Smooth muscle cell (in vitro differentiated cells): ENCODE data around the gene PDCL3. TPM values are rescaled to one million over a fixed set of nuclear protein-coding genes. Genes with fewer than 3 reads are reported as not detected.

Experiments used
- DNase-seq: peaks from one replicate; lab custom pipeline; 2025; ENCODE audit not compliant: unreplicated experiment; lab: John Stamatoyannopoulos, UW
- H2AFZ ChIP-seq: fragments of 200-600 bp; sonication (generic); 2 replicates; pipeline ENCODE4 v1.6.0; 2016; ENCODE audit warnings: antibody characterized with exemption, low read depth, mild to moderate bottlenecking
- H3F3A ChIP-seq: fragments of 200-600 bp; sonication (generic); 2 replicates; pipeline ENCODE4 v1.6.0; 2017; ENCODE audit warnings: antibody characterized with exemption, low read depth
- H3K27ac ChIP-seq: fragments of 200-600 bp; sonication (generic); 2 replicates; pipeline ENCODE4 v1.5.1; 2016; ENCODE audit warnings: low read depth, mild to moderate bottlenecking
- H3K27me3 ChIP-seq: fragments of 200-600 bp; sonication (generic); 2 replicates; pipeline ENCODE4 v1.6.1; 2016; ENCODE audit warnings: low read depth, mild to moderate bottlenecking
- H3K36me3 ChIP-seq: fragments of 200-600 bp; sonication (generic); 2 replicates; pipeline ENCODE4 v1.5.1; 2016; ENCODE audit warnings: low read depth
- H3K4me1 ChIP-seq: fragments of 200-600 bp; sonication (generic); 2 replicates; pipeline ENCODE4 v1.5.1; 2016; ENCODE audit warnings: low read depth
- H3K4me2 ChIP-seq: fragments of 200-600 bp; sonication (generic); 2 replicates; pipeline ENCODE4 v1.6.0; 2016; ENCODE audit warnings: mild to moderate bottlenecking
- H3K4me3 ChIP-seq: fragments of 200-600 bp; sonication (generic); 2 replicates; pipeline ENCODE4 v1.5.1; 2016; ENCODE audit warnings: mild to moderate bottlenecking
- H3K79me2 ChIP-seq: fragments of 200-600 bp; sonication (generic); 2 replicates; pipeline ENCODE4 v1.6.0; 2016; ENCODE audit warnings: low read depth, mild to moderate bottlenecking
- H3K9ac ChIP-seq: fragments of 200-600 bp; sonication (generic); 2 replicates; pipeline ENCODE4 v1.6.0; 2016; ENCODE audit warnings: low read depth
- H3K9me3 ChIP-seq: fragments of 200-600 bp; sonication (generic); replicated peaks from 2 replicates; pipeline ENCODE4 v1.5.1; 2016; ENCODE audit warnings: low read depth
- H4K20me1 ChIP-seq: fragments of 200-600 bp; sonication (generic); 2 replicates; pipeline ENCODE4 v1.6.0; 2016; ENCODE audit warnings: low read depth
- whole genome bisulfite sequencing: methylation state at CpG from one replicate; pipeline ENCODE4 v1.1.7; 2016; ENCODE audit warnings: low lambda C conversion rate; 5-methylcytosine and 5-hydroxymethylcytosine counted together
- polyA plus RNA-seq: library from polyadenylated mRNA; unstranded; fragments of >200 nt; fragmentation: Nextera tagmentation; extraction: Ambion mirVana; gene quantifications from 2 replicates; pipeline ENCODE4 v1.2.1, GENCODE V29; 2016
- total RNA-seq: library from RNA; depleted of rRNA; stranded (reverse); fragments of >200 nt; gene quantifications from 2 replicates; pipeline ENCODE4 v1.2.3, GENCODE V29; 2014
- TF ChIP-seq, protein P1 (sequence below): fragments of 200-600 bp; sonication (generic); IDR thresholded peaks from 2 replicates; pipeline ENCODE4 v1.5.1; 2017; ENCODE audit warnings: borderline replicate concordance, mild to moderate bottlenecking, antibody characterized with exemption; ENCODE audit not compliant: insufficient read depth, poor library complexity, severe bottlenecking

The PDCL3 gene
- total and polyA plus RNA-seq, 2 experiments from 2014 or later: 12.6 to 15.4 TPM

DNA sequence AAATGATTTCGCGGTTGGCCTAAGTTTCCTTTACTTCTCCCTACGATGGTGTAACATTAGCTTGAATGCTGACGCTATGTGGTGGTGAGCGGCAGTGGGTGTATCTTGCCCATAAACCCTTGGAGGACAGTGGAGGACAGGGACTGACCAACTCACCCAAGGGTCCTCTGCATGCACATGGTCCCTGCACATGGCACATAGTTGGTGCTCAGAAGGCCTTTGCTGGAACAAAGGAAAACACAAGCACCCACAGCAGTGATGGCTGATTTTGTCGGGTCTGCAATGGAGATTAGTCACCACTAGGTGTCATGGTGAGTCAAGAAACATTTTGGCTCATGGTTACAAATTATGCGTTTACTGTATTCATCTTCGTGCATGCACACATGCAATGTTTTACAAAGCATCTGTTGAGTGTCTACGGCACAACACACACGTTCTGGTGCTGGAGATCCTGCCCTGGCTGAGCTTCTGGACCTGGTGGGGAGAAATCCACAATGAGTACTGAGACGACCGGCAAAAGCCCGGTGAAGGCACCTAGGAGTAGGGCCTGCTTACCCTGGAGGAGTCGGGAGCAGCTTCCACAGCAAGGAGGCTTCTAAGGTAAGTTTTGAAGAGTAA lies 44.0 kb downstream of the PDCL3 start:
- H3K4me2 ChIP-seq: no peak overlapping the region
- no peak overlapping the region for H3K9ac ChIP-seq
- TF ChIP-seq, protein P1, sequence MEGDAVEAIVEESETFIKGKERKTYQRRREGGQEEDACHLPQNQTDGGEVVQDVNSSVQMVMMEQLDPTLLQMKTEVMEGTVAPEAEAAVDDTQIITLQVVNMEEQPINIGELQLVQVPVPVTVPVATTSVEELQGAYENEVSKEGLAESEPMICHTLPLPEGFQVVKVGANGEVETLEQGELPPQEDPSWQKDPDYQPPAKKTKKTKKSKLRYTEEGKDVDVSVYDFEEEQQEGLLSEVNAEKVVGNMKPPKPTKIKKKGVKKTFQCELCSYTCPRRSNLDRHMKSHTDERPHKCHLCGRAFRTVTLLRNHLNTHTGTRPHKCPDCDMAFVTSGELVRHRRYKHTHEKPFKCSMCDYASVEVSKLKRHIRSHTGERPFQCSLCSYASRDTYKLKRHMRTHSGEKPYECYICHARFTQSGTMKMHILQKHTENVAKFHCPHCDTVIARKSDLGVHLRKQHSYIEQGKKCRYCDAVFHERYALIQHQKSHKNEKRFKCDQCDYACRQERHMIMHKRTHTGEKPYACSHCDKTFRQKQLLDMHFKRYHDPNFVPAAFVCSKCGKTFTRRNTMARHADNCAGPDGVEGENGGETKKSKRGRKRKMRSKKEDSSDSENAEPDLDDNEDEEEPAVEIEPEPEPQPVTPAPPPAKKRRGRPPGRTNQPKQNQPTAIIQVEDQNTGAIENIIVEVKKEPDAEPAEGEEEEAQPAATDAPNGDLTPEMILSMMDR: peak; percentile 70
- H3F3A ChIP-seq: no peaks in the 10 kb centered on the region
- H2AFZ ChIP-seq: peak overlapping the region; percentile 44
- no peaks in the 10 kb centered on the region for H4K20me1 ChIP-seq
- no peaks in the 10 kb centered on the region for H3K9me3 ChIP-seq
- no peak for DNase-seq
- no peak overlapping the region for H3K4me3 ChIP-seq
- no peaks in the 10 kb centered on the region for H3K27me3 ChIP-seq
- H3K36me3 ChIP-seq: no peaks in the 10 kb centered on the region
- 64% methylated on average over 14 of the region's 14 CpGs for WGBS
- H3K4me1 ChIP-seq: peaks cover 13% of the 10 kb centered on the region
- no peaks in the 10 kb centered on the region for H3K79me2 ChIP-seq
- no peak overlapping the region for H3K27ac ChIP-seq

DNA sequence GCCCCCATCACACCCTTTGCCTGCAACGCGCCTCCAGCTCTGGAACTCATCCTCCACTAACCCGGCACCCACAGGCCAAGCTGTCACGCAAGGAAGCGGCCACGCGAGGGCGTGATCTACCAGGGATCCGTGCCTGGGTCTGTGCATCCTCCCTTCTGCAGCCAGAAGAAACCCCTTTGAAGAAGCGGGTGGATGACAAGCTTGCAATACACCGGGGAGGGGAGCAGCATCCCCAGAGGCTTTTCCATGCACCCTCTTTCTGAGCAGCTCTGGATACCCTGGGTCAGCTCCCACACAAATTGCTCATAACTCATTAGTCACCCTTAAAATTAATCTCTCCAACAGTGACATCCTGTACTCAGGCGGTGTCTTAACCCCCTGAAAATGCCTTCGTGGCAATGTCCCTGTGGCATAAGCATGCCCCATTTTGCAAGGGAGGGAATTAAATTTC lies 47.6 kb downstream of the PDCL3 start:
- H2AFZ ChIP-seq: no peak overlapping the region
- TF ChIP-seq, protein P1: peak; percentile 65
- H3K4me1 ChIP-seq: peaks cover 3% of the 10 kb centered on the region
- H3K27ac ChIP-seq: no peak overlapping the region
- H4K20me1 ChIP-seq: no peaks in the 10 kb centered on the region
- H3K4me2 ChIP-seq: peak overlapping the region; percentile 22
- no peaks in the 10 kb centered on the region for H3K27me3 ChIP-seq
- no peaks in the 10 kb centered on the region for H3K9me3 ChIP-seq
- H3K4me3 ChIP-seq: no peak overlapping the region
- no peaks in the 10 kb centered on the region for H3F3A ChIP-seq
- no peaks in the 10 kb centered on the region for H3K79me2 ChIP-seq
- no peaks in the 10 kb centered on the region for H3K36me3 ChIP-seq
- peak; percentile 37 for DNase-seq
- WGBS: 19% methylated on average over 13 of the region's 13 CpGs
- H3K9ac ChIP-seq: no peak overlapping the region

DNA sequence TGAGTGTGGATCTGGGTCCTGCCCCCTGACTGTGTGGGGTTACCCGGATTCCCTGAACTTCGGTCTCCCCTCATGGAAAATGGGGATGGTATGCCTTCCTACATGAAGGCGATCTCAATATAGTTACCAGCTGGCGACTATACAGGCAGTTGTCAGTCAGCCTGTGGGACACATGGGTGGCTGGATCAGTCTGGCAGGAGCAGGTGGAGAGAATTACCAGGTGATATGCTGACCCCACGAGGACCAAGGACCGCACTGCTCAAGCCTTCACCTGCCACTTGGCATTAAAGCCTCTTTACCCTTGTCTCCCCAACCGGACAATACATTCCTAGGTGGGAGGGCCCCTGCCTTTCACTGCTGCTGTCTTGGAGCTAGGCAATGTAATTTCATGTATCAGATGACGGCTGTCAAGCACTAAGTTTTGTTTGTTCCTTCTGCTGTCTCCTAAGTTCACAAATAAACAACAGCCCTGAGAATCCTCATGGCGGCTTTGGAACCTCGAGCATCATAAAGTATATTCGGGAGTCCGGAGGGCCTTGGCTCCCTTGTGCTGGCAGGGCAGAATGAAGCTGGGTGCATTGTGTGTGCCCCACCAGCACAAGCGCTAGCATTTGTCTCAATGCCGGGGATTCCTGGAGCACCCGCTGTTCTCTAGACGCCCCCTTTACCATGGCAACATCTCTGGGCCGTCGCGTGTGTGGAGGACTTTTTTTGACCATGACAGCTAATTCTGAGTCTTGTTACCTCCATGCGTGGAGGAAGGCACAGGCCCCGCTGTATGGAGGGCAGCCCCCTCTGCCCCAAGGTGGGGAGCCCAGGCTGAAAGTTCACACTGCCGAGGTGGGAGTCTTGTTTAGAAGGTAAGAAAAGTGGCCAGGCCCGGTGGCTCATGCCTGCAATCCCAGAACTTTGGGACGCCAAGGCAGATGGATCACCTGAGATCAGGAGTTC lies 48.6 kb downstream of the PDCL3 start:
- no peak for DNase-seq
- H3K9me3 ChIP-seq: no peaks in the 10 kb centered on the region

More for the DNA sequence above, 48.6 kb downstream of the PDCL3 start:
- no peaks in the 10 kb centered on the region for H3K27me3 ChIP-seq
- no peaks in the 10 kb centered on the region for H4K20me1 ChIP-seq
- no peak overlapping the region for H3K27ac ChIP-seq
- peak overlapping the region; percentile 22 for H3K4me2 ChIP-seq
- H3K4me3 ChIP-seq: no peak overlapping the region
- TF ChIP-seq, protein P1: no peak
- H3K36me3 ChIP-seq: no peaks in the 10 kb centered on the region
- H2AFZ ChIP-seq: no peak overlapping the region
- 96% methylated on average over 24 of the region's 24 CpGs for WGBS
- H3F3A ChIP-seq: no peaks in the 10 kb centered on the region
- H3K9ac ChIP-seq: peak overlapping the region; percentile 26
- peaks cover 3% of the 10 kb centered on the region for H3K4me1 ChIP-seq
- no peaks in the 10 kb centered on the region for H3K79me2 ChIP-seq
